NCI-H2227 (cell line): ENCODE data around the gene MAP2K5.

ENCODE experiments used
- DNase-seq: peaks from one replicate; lab custom pipeline; 2025; ENCODE audit not compliant: unreplicated experiment; lab: John Stamatoyannopoulos, UW

Gene MAP2K5

GRCh38 chr15:67801926-67802914 is 259.7 kb downstream of the MAP2K5 start:
- DNase-seq = no peak

DNA sequence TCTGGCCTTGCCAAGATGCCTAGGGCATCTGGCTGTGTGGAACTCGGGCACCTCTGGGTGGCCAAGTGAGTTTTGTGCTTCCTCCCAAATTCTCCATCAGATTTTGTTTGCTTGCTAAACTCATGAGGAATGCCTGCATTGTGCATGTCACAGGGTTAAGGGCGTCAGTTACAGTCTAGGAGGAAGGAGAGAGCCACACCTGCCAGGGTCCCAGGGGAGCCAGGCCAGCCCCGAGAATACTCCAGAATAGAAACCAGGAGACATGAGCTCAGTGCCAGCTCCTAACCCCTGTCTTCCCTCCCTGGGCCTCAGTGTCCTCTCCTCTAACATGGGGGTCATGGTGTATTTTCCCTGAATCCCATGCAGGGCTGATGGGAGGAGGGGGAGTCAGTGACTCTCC is 260.8 kb downstream of the MAP2K5 start:
- no peak for DNase-seq

DNA sequence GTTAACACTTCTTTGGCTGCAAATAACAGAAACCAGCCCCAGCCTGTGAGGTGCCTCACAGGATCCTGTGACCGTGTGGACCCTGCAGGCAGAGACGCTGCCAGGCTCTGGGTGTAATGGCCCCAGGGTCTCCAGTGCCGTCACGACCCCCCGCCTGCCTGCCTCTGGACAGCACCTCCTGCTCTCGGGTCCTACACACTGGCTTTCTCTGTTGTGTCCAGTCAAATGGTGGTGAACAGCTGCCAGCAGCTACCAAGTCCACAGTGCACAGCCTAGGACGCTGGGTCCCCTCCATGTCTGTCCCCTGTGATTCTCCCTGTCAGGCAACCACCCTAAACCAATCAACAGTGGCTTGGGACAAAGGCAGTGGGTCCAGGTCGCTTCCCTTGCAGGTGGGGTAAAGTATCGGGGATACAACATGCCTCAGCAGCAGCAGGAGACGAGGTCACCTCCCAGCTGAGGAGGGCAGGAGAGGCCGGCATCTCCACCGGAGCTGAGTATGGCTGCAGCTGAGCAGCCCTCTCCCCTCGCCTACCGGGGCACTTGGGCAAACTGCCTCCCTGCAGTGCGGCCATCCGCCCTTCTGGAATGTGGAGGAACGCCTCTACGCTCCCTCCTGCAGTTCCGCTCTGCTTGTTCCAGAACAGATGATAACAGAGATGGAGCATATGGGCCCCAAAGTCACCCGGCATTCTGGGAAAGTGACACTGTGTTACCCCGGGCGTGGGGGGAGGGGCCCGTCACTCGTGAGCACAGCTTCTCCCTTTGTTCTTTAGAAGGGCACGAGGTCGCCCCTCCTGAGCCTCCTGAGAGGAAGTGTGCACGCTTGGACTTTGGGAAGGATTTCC is 261.7 kb downstream of the MAP2K5 start:
- no peak for DNase-seq

- no peak for DNase-seq
These were observed 262.6 kb downstream of the MAP2K5 start for GRCh38 chr15:67805008-67805665.

DNA sequence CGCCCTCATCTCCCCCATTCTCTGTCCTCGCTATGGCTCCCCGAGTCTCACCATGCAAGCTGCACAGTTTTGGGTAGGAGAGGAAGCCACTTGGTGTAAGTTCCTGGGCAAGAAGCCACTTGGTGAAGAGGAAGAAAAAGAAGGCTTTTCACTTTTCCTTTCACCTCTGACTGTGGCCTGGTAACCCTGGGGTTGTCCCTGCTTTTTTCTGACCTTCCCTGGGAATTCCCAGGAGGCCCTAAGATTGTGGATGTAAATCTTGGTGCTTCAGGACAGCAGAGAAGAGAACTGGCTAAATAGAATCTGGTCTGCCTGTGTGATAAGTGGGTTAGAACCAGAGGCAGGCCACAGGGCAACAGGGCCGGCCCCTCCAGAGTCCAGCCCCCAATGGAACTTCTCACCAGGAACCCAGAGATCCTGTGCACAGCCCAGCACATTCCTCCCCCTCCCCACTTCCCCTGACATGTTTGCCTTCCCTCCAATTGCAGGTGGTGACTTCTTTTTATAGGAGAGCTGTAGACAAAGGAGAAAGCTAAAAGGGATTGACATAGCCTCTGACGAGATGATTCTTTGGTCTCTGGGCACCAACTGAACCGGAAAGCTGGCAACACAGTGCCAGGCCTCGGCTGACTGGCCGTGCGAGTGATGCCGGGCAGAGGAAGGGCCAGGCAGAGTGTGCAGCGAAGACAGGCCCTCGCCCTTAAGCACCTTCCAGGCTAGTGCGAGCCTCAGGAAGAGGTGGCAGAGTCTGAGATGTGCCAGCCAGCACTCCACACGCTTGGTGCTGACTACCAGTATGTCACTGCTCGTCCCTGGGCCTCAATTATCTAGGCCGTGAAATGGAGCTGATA is 263.4 kb downstream of the MAP2K5 start:
- no peak for DNase-seq

DNA sequence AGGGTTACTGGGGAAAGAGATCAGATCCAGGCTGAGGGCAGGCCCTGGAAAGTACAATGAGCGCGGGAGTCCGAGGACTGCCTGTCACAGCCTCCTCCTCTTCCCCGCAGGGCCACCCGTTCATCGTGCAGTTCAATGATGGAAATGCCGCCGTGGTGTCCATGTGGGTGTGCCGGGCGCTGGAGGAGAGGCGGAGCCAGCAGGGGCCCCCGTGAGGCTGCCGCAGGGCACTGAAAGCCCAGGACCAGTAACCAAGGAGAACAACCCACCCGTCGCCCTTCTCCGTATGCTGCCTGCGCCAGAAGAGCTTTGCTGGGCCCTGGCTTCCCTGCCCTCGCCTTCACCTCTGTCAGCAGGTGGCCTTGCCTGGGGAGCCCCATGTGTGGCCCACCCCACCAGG is 264.0 kb downstream of the MAP2K5 start:
- DNase-seq = no peak

DNA sequence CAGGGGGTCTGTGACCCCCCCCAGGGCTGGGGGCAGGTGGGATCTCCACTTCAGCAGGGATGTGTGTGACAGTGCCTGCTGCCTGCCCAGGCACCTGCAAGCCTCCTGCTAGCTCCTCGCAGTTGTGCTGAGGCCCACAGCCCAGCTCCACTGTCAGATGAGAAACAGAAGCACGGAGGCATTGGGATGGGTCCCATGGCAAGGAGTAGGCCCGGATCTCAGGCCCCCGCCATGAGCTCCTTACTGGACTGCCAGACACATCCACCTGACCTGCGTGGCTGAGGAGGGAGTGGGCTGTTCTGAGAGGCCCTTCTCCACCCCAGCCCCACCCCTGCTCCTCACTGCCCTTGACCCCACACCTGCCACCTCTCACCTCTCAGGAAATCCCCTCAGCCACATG is 264.6 kb downstream of the MAP2K5 start:
- DNase-seq = no peak

- DNase-seq = no peak
These were observed 265.3 kb downstream of the MAP2K5 start for GRCh38 chr15:67807836-67808235.

DNA sequence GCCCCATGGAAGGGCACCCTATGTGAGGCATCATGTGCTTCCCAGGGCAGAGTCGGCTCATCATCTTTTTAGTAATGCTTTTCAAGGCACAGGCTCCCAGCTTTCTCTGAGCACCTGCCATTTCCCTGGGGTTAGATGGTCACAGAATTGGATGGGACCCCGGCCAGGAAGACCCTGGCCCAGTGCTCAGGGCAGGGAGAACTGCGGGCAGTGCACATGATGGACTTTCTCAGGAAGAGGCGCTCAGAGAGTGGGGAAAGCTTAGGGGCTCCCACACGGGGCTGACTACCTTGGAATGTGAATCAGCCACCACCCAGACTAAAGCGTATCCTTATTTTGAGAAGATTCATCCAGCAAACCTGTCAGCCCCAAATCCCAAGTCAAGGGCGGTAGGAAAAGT is 266.3 kb downstream of the MAP2K5 start:
- no peak for DNase-seq

DNA sequence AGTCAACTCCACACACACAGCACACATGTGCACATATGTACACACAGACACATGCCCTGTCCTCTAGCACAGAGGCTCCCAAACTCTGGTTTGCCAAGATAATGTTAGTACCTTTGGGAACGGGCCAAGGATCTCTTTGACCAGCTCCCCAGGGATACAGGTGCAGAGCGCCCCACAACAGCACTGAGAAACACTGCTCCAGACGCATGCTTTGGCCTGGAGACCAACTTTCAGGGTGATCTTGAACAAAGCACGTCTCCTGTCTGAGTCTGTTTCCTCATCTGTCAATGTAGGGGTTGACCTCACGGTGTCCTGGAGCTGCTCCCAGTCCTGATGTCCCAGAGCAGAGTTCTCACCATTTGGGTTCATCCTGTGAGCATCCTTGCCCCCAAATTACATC is 266.9 kb downstream of the MAP2K5 start:
- no peak for DNase-seq

DNA sequence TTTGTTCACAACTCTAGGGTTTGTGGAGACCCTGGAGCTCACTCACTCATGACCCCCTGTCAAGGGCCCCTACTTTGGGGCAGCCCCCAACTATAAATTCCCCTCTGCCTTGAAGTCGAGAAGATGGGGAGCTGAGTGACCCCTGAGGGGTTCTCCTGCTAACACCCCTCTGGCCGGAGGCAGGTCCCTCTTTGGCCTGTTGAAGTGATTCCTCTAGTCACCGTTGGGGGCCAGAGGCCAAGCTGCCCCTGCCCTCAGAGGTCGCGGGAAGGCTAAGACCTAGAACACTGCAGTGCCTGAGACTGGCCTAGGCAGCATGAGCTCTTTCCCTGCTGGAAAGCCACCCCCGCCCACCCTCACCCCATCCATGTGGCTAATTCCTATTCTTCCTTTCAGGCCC is 267.4 kb downstream of the MAP2K5 start:
- DNase-seq = no peak

DNA sequence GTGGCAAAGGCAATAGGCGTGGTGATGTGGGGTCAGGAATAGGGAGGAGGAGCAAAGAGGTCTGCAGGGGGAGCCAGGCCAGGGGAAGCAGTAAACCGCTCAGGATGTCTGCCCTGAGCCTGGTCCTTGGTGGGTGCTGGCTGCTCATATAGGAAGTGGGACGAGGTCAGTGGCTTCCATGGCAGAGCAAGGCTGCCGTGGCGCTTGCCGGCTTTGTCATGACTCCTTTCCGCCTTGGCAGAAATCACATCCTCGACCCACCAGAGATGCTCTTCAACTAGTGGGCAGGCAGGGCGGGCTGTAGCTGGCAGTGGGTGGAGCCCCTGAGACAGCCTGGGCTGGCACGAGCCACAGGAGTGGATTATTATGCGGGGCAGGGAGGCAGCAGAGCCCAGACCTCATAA is 269.7 kb downstream of the MAP2K5 start:
- no peak for DNase-seq

- no peak for DNase-seq
These were observed 270.7 kb downstream of the MAP2K5 start for GRCh38 chr15:67813104-67813634.

DNA sequence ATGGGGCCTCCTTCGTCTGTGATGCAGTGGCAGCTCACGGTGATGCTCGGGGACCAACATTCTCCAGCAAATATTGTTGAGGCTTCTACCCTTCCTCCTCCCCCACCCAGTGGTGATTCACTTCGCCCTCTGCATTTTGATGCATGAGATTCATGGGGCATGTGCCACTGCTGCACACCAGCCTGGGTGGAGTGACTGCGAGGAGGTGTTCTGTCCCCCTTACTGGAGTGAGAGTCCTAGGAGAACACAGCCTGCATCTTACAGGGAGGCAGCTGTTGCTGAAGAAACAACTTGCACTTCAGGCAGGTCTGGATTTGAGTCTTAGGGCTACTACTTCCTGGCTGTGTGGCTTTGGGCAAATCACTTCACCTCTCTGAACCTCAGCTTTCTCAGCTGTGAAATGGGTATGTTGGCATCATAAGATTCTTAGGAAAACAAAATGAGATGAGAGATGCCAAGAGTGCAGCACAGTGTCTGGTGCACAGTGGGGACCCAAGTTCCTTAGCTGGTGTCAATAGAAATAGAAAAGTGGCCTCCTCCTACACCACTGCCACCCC is 272.6 kb downstream of the MAP2K5 start:
- DNase-seq = no peak

DNA sequence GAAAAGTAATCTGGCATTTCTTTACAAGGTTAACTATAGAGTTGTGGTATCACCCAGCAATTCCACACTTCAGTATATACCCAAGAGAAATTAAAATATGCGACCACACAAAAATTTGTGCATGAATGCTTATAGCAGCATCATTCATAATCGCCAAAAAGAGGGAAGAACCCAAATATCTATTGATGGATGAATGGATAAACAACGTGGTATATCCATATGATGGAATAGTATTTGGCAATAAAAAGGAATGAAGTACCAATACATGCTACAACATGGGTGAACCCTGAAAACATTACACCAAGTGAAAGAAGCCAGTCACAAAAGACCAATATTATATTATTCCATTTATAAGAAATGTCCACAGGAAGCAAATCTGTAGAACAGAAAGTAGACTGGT is 274.2 kb downstream of the MAP2K5 start:
- DNase-seq = no peak

- DNase-seq = no peak
These were observed 276.0 kb downstream of the MAP2K5 start for GRCh38 chr15:67818464-67818863.

DNA sequence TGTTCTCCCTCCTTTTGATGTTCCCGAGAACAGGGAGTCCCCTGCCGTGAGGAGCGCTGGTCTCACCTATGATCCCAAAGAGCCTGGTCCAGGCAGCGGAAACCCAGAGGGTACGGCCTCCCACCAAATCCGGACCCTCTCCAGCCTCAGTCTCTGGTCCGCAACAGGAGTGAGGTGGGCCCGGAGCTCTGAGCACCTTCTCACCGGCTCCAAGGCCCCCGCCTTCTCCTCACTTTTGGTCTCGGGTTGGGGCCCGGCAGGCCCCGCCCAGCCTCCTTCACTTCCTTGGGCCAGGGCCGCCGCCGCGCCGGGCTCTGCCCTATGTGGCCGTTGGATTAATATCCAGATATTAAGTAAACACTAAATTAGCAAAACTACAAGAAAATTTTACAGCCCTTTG is 277.1 kb downstream of the MAP2K5 start:
- no peak for DNase-seq

DNA sequence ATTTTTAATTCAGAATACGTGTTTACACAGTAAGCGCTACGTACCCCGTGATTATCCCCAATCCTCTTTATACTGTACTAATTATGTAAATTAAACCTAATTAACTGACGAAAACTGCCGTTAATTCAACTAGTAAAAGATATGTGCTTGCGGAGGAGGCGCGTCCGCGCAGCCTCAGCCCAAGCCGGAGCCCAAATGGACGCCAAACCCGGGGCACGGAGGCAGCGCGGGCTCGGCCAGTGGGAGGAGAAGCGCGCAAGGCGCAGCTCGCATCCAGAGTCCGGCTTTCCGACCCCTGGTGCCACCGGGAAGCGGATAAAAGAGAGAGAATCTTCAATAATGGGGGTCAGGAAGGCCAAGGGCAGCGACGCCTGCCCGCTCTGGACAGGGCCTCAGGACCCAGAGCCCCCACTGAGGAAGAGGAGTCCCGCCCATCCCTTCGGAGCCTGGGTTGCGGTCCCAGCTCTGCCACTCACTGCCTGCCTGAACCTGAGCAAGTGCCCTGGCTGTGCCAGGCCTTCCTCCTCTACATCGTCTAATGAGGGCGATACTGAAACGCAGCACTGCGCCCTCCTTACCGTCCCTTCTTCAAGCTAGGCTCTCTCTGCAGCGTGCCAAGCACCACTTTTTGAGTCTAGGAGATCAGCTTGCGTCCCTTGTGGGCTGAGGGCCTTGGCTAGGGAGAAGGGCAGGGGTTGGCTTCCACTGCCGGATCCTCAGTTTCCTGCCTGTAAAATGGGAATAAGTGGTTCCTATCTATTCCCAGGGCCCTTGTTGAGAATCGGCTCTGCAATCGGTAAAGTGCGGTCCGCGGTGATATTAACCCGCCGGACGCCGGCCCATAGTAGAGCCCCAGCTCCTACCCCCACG is 277.9 kb downstream of the MAP2K5 start:
- DNase-seq = no peak
